A549 (cell line): ENCODE measurements around the gene SKI.

Experiments
- CBX8 ChIP-seq: fragments of 200-600 bp; sonication (generic); IDR thresholded peaks from 2 replicates; pipeline ENCODE4 v1.6.1; 2016
- CTCF ChIP-seq: fragments of >200 bp; sonication (Bioruptor Twin); formaldehyde crosslinking; IDR thresholded peaks from 3 replicates; pipeline ENCODE4 v1.5.1; 2016
- HMGXB4 ChIP-seq: fragments of 250-450 bp; sonication (Bioruptor Pico); IDR thresholded peaks from 2 replicates; pipeline ENCODE4 v1.5.0; 2021; ENCODE audit warnings: mild to moderate bottlenecking, moderate library complexity, borderline replicate concordance
- POLR2A ChIP-seq: IDR thresholded peaks from 2 replicates; pipeline ENCODE4 v1.6.1; 2012; ENCODE audit warnings: mild to moderate bottlenecking, low read length
- POLR2AphosphoS2 ChIP-seq: conservative IDR thresholded peaks from 2 replicates; pipeline ENCODE4 v1.6.1; 2012; ENCODE audit warnings: low read length, improper control_type of control experiment, inconsistent platforms
- REST ChIP-seq: fragments of 200-600 bp; sonication (generic); IDR thresholded peaks from 2 replicates; pipeline ENCODE4 v1.6.1; 2016; ENCODE audit warnings: antibody characterized with exemption, mild to moderate bottlenecking, moderate library complexity

GRCh38 chr1:2236695-2237677 is 8.9 kb downstream of the SKI start:
- TF ChIP-seq CBX8 (no peak), REST (no peak), CTCF (no peak), HMGXB4 (CRISPR knock-in tag) (no peak), POLR2AphosphoS2 (no peak), POLR2A (no peak)
